ENCODE data around the gene CFH. TPM values are rescaled to one million over a fixed set of nuclear protein-coding genes. Genes with fewer than 3 reads are reported as not detected.

CFH gene
- polyA plus RNA-seq, 1 of the 3 experiments (the other 2 are of a cell fraction), result 2.9 TPM

- no peak for TF ChIP-seq CTCF (IDR thresholded peaks at IDR 0.05)
- no peak for TF ChIP-seq MXI1 (IDR thresholded peaks at IDR 0.05; ENCODE audit: low read depth, low read length)
Measured at GRCh38 chr1:196603651-196604050, 48.2 kb upstream of the CFH start (continued).

- TF ChIP-seq GATA2 (CRISPR knock-in tag; IDR thresholded peaks at IDR 0.05) (peak; percentile 17; the same call in 1 of the 2 replicates), ELF1 (IDR thresholded peaks at IDR 0.05) (no peak)
- Histone ChIP-seq H3K4me3 (ENCODE audit: low read depth in 2 of 2, low read length in 1 of 2) (peak overlapping the region; percentile 53 to 74), H3K79me2 (ENCODE audit: insufficient read depth) (no peaks in the 10 kb centered on the region), H3K9ac (peak overlapping the region; percentile 55; the same call in 1 of the 2 replicates), H4K20me1 (ENCODE audit: insufficient read depth) (no peaks in the 10 kb centered on the region), H2AFZ (ENCODE audit: low read depth) (peak overlapping the region; percentile 95), H3K4me2 (peak overlapping the region; percentile 72), H3K9me2 (no peaks in the 10 kb centered on the region), H3K36me3 (replicated peaks in 1 of 2; ENCODE audit: control insufficient read depth in 1 of 2, insufficient read depth in 2 of 2, low read length in 1 of 2) (no peaks in the 10 kb centered on the region), H3K27me3 (ENCODE audit: insufficient read depth) (no peaks in the 10 kb centered on the region), H3K27ac (ENCODE audit: low read depth in 2 of 2, low read length in 1 of 2) (peak overlapping the region in 1 of 2 experiments; percentile 83; a peak in 2 of 4 replicates), H3F3A (replicated peaks; ENCODE audit: insufficient read depth) (no peaks in the 10 kb centered on the region), H3K9me3 (no peaks in the 10 kb centered on the region), H3K4me1 (ENCODE audit: control insufficient read depth in 1 of 2, insufficient read depth in 2 of 2, low read depth in 1 of 2, low read length in 1 of 2) (peaks cover 0 to 12% of the 10 kb centered on the region in 2 experiments; a peak in 2 of 4 replicates)
- ChIA-PET CTCF (no interaction called here), POLR2A (no interaction called here)
- WGBS (ENCODE audit: low lambda C conversion rate), result under 1% methylated on average over 8 of the region's 8 CpGs
- peak; percentile 32 for DNase-seq
Measured at GRCh38 chr1:196607981-196608380, 43.9 kb upstream of the CFH start.

- POLR2A ChIA-PET, result interaction anchor here (0.5 to 1.0 kb wide), 4 partner anchors 9 to 14 kb away, joined by 3 to 4 read pairs (median 3); no protein-coding TSS in a partner anchor
- 0 out of 2 replicates have a peak, but pooled peaks have one; percentile 2 for TF ChIP-seq RAD21 (IDR thresholded peaks at IDR 0.05; ENCODE audit: low read length)
- no peak for TF ChIP-seq MEF2A (IDR thresholded peaks at IDR 0.05; ENCODE audit: borderline replicate concordance, low read depth)
- TF ChIP-seq PBX3 (IDR thresholded peaks at IDR 0.05), result no peak
- TF ChIP-seq FOXM1 (IDR thresholded peaks at IDR 0.05; ENCODE audit: low read depth), result no peak
- peak in 1 of 2 experiments; percentile 34; a peak in 1 of 4 replicates for TF ChIP-seq EP300 (IDR thresholded peaks at IDR 0.05; ENCODE audit: borderline replicate concordance in 1 of 2, low read depth in 1 of 2, low read length in 1 of 2)
- TF ChIP-seq RCOR1 (IDR thresholded peaks at IDR 0.05; ENCODE audit: low read length), result no peak
- TF ChIP-seq REST (IDR thresholded peaks at IDR 0.05; ENCODE audit: low read depth, low read length), result no peak
- TF ChIP-seq TEAD4 (IDR thresholded peaks at IDR 0.05; ENCODE audit: borderline replicate concordance, insufficient read depth), result no peak
- no peak for TF ChIP-seq ZBTB33 (IDR thresholded peaks at IDR 0.05; ENCODE audit: borderline replicate concordance, low read depth)
- TF ChIP-seq YY1 (IDR thresholded peaks at IDR 0.05; ENCODE audit: low read depth), result no peak
Measured at GRCh38 chr1:196608390-196609369, 43.2 kb upstream of the CFH start, which contains the start of gene KCNT2. Gene KCNT2, minus strand, starts transcription at chr1:196608440. Its CDS starts 131 bp downstream, at chr1:196608309.

More at GRCh38 chr1:196608390-196609369, 43.2 kb upstream of the CFH start, which contains the start of gene KCNT2:
- CTCF ChIA-PET, result interaction anchor here (0.6 to 1.6 kb wide), 6 partner anchors 9 to 459 kb away, joined by 3 to 7 read pairs (median 3); no protein-coding TSS in a partner anchor
- H3F3A ChIP-seq (replicated peaks; ENCODE audit: insufficient read depth), result no peaks in the 10 kb centered on the region
- H3K4me3 ChIP-seq (ENCODE audit: low read depth in 2 of 2, low read length in 1 of 2), result peak within 1 kb of the TSS; percentile 53 to 74
- H3K79me2 ChIP-seq (ENCODE audit: insufficient read depth), result no peaks in the 10 kb centered on the region
- H4K20me1 ChIP-seq (ENCODE audit: insufficient read depth), result no peaks in the 10 kb centered on the region
- H3K9me3 ChIP-seq, result no peaks in the 10 kb centered on the region
- peak; percentile 90 for DNase-seq
- peaks cover 0 to 12% of the 10 kb centered on the region in 2 experiments; a peak in 2 of 4 replicates for H3K4me1 ChIP-seq (ENCODE audit: control insufficient read depth in 1 of 2, insufficient read depth in 2 of 2, low read depth in 1 of 2, low read length in 1 of 2)
- H3K9ac ChIP-seq, result peak within 1 kb of the TSS; percentile 55; the same call in 1 of the 2 replicates
- H3K36me3 ChIP-seq (replicated peaks in 1 of 2; ENCODE audit: control insufficient read depth in 1 of 2, insufficient read depth in 2 of 2, low read length in 1 of 2), result no peaks in the 10 kb centered on the region
- H2AFZ ChIP-seq (ENCODE audit: low read depth), result peak within 1 kb of the TSS; percentile 95
- 2% methylated on average over 33 of the region's 43 CpGs for WGBS (ENCODE audit: low lambda C conversion rate)
- H3K27me3 ChIP-seq (ENCODE audit: insufficient read depth), result no peaks in the 10 kb centered on the region
- peak within 1 kb of the TSS; percentile 72 for H3K4me2 ChIP-seq
- H3K27ac ChIP-seq (ENCODE audit: low read depth in 2 of 2, low read length in 1 of 2), result peak within 1 kb of the TSS in 1 of 2 experiments; percentile 83; a peak in 2 of 4 replicates
- no peaks in the 10 kb centered on the region for H3K9me2 ChIP-seq
